H9 (cell line): ENCODE results near the gene JARID2. TPM values are rescaled to one million over a fixed set of nuclear protein-coding genes. Genes with fewer than 3 reads are reported as not detected.

Experiments used
- DNase-seq: peaks from one replicate; pipeline ENCODE4 v3.0.0-alpha.2; 2017
- H2AFZ ChIP-seq: one replicate; pipeline ENCODE4 v1.6.1; 2013; ENCODE audit warnings: mild to moderate bottlenecking, low read length, control low read depth, moderate library complexity
- H2AK5ac ChIP-seq: 2 replicates; pipeline ENCODE4 v1.6.1; 2013; ENCODE audit warnings: low read length, control low read depth, mixed read lengths; ENCODE audit not compliant: insufficient read length
- H2BK120ac ChIP-seq: one replicate; pipeline ENCODE4 v1.6.1; 2013; ENCODE audit warnings: low read depth, mild to moderate bottlenecking, low read length, control low read depth, inconsistent platforms; ENCODE audit not compliant: poor library complexity, severe bottlenecking
- H2BK12ac ChIP-seq: 2 replicates; pipeline ENCODE4 v1.6.1; 2013; ENCODE audit warnings: low read length, control low read depth, mixed read lengths, low read depth; ENCODE audit not compliant: insufficient read length
- H2BK15ac ChIP-seq: 2 replicates; pipeline ENCODE4 v1.6.1; 2013; ENCODE audit warnings: low read depth, low read length, control low read depth
- H2BK20ac ChIP-seq: one replicate; pipeline ENCODE4 v1.6.1; 2013; ENCODE audit warnings: low read depth, mild to moderate bottlenecking, low read length, control low read depth, inconsistent platforms; ENCODE audit not compliant: poor library complexity, severe bottlenecking
- H2BK5ac ChIP-seq: 2 replicates; pipeline ENCODE4 v1.6.1; 2013; ENCODE audit warnings: low read length, control low read depth, mixed read lengths; ENCODE audit not compliant: insufficient read length
- H3K14ac ChIP-seq: 2 replicates; pipeline ENCODE4 v1.6.1; 2013; ENCODE audit warnings: low read length, control low read depth; ENCODE audit not compliant: insufficient read depth
- H3K18ac ChIP-seq: 2 replicates; pipeline ENCODE4 v1.6.1; 2013; ENCODE audit warnings: low read depth, mild to moderate bottlenecking, mixed read lengths, low read length, control low read depth; ENCODE audit not compliant: insufficient read length
- H3K23ac ChIP-seq: 2 replicates; pipeline ENCODE4 v1.6.1; 2013; ENCODE audit warnings: low read length, control low read depth, mixed read lengths, low read depth; ENCODE audit not compliant: insufficient read length
- H3K23me2 ChIP-seq: 2 replicates; pipeline ENCODE4 v1.6.1; 2013; ENCODE audit warnings: low read depth, mild to moderate bottlenecking, mixed read lengths, low read length, control low read depth; ENCODE audit not compliant: insufficient read length, poor library complexity, severe bottlenecking
- H3K27ac ChIP-seq: 2 replicates; pipeline ENCODE4 v1.5.1; 2013; ENCODE audit warnings: low read length, control low read depth, mixed read lengths, low read depth; ENCODE audit not compliant: insufficient read length
- H3K27me3 ChIP-seq: 2 replicates; pipeline ENCODE4 v1.6.1; 2013; ENCODE audit warnings: low read length, control low read depth, inconsistent platforms; ENCODE audit not compliant: insufficient read depth
- H3K4ac ChIP-seq: 2 replicates; pipeline ENCODE4 v1.6.1; 2013; ENCODE audit warnings: low read depth, mild to moderate bottlenecking, control low read depth, inconsistent platforms, low read length, moderate library complexity
- H3K4me1 ChIP-seq: 2 replicates; pipeline ENCODE4 v1.6.1; 2013; ENCODE audit warnings: low read length, control low read depth, inconsistent platforms; ENCODE audit not compliant: insufficient read depth
- H3K4me2 ChIP-seq: 2 replicates; pipeline ENCODE4 v1.6.1; 2013; ENCODE audit warnings: low read length, control low read depth, mixed read lengths; ENCODE audit not compliant: insufficient read length, insufficient read depth
- H3K56ac ChIP-seq: 2 replicates; pipeline ENCODE4 v1.6.1; 2013; ENCODE audit warnings: low read depth, mild to moderate bottlenecking, mixed read lengths, low read length, control low read depth; ENCODE audit not compliant: insufficient read length
- H3K79me1 ChIP-seq: 2 replicates; pipeline ENCODE4 v1.6.1; 2013; ENCODE audit warnings: low read depth, mild to moderate bottlenecking, moderate library complexity, low read length, control low read depth, inconsistent platforms; ENCODE audit not compliant: insufficient read depth, poor library complexity, severe bottlenecking
- H3K79me2 ChIP-seq: 2 replicates; pipeline ENCODE4 v1.6.1; 2013; ENCODE audit warnings: low read length, control low read depth, inconsistent platforms; ENCODE audit not compliant: insufficient read depth
- H3K9ac ChIP-seq: 2 replicates; pipeline ENCODE4 v1.6.1; 2013; ENCODE audit warnings: low read length, control low read depth, mixed read lengths; ENCODE audit not compliant: insufficient read length; ENCODE audit errors: extremely low read depth
- H3K9me3 ChIP-seq: one replicate; pipeline ENCODE4 v1.6.1; 2013; ENCODE audit warnings: low read depth, low read length, inconsistent platforms; ENCODE audit not compliant: control insufficient read depth
- H3T11ph ChIP-seq: one replicate; pipeline ENCODE4 v1.6.1; 2013; ENCODE audit warnings: mild to moderate bottlenecking, low read length, control low read depth, inconsistent platforms
- H4K20me1 ChIP-seq: one replicate; pipeline ENCODE4 v1.6.1; 2013; ENCODE audit not compliant: control insufficient read depth, insufficient read length, insufficient read depth
- H4K5ac ChIP-seq: 2 replicates; pipeline ENCODE4 v1.6.1; 2013; ENCODE audit warnings: low read depth, mild to moderate bottlenecking, mixed read lengths, low read length, control low read depth; ENCODE audit not compliant: insufficient read length
- H4K8ac ChIP-seq: replicated peaks from 2 replicates; pipeline ENCODE4 v1.6.1; 2013; ENCODE audit warnings: low read length, control low read depth, mixed read lengths, low read depth; ENCODE audit not compliant: insufficient read length
- H4K91ac ChIP-seq: 2 replicates; pipeline ENCODE4 v1.6.1; 2013; ENCODE audit warnings: low read depth, mild to moderate bottlenecking, moderate library complexity, mixed read lengths, low read length, control low read depth; ENCODE audit not compliant: insufficient read length
- H3K27ac Mint-ChIP-seq, 3 experiments: 2 replicates in 2 of 3; 3 replicates in 1 of 3; pipeline ENCODE4 v1.8.0; 2020 to 2021; ENCODE audit warnings: mixed read lengths in 3 of 3, mild to moderate bottlenecking in 1 of 3, moderate library complexity in 1 of 3
- H3K27me3 Mint-ChIP-seq: 2 replicates; pipeline ENCODE4 v1.8.0; 2021; ENCODE audit warnings: low read depth, mild to moderate bottlenecking, moderate library complexity, mixed read lengths
- H3K36me3 Mint-ChIP-seq, 3 experiments: 2 replicates in 2 of 3; 3 replicates in 1 of 3; pipeline ENCODE4 v1.8.0; 2020 to 2021; ENCODE audit warnings: low read depth in 3 of 3, mixed read lengths in 3 of 3; ENCODE audit not compliant: insufficient read depth in 1 of 3
- H3K4me1 Mint-ChIP-seq, 2 experiments: 2 replicates each; pipeline ENCODE4 v1.8.0; 2020; ENCODE audit warnings: mixed read lengths in 2 of 2
- H3K4me3 Mint-ChIP-seq, 2 experiments: 2 replicates in 1 of 2; 3 replicates in 1 of 2; pipeline ENCODE4 v1.8.0; 2020 to 2021; ENCODE audit warnings: mild to moderate bottlenecking in 2 of 2, mixed read lengths in 2 of 2, moderate library complexity in 1 of 2
- H3K9me3 Mint-ChIP-seq, 2 experiments: 2 replicates in 1 of 2; 3 replicates in 1 of 2; pipeline ENCODE4 v1.8.0; 2020; ENCODE audit warnings: mild to moderate bottlenecking in 2 of 2, mixed read lengths in 2 of 2, moderate library complexity in 1 of 2
- WGBS: extraction: QIAGEN DNeasy Blood & Tissue Kit; methylation state at CpG from one replicate; pipeline ENCODE4 v1.1.7; 2013; ENCODE audit warnings: missing lambda C conversion rate, low lambda C conversion rate, mixed read lengths; ENCODE audit not compliant: insufficient read length; ENCODE audit errors: extremely low coverage; 5-methylcytosine and 5-hydroxymethylcytosine counted together
- total RNA-seq: library from RNA; stranded (reverse); gene quantifications from 2 replicates; pipeline ENCODE4 v1.2.1, GENCODE V29; 2021
- TF ChIP-seq, protein P1 (sequence below): fragments of 200-600 bp; sonication (generic); conservative IDR thresholded peaks from 3 replicates; pipeline ENCODE4 v1.8.0; 2021; ENCODE audit warnings: antibody characterized with exemption, mild to moderate bottlenecking

The JARID2 gene
- total RNA-seq, 1 experiment from 2014 or later = 174 TPM

- Histone ChIP-seq H3K27ac (no peak overlapping the region), H3K4me1 (peaks cover 19% of the 10 kb centered on the region; the same call in 1 of the 2 replicates), H3K4ac (no peak overlapping the region), H3K23me2 (no peaks in the 10 kb centered on the region), H2BK15ac (no peak overlapping the region), H4K5ac (no peak overlapping the region), H4K91ac (no peak overlapping the region), H2BK5ac (no peak overlapping the region), H3T11ph (no peak overlapping the region), H2AFZ (no peak overlapping the region), H3K4me2 (no peak overlapping the region), H3K9ac (no peak overlapping the region), H2BK20ac (no peak overlapping the region), H4K20me1 (no peaks in the 10 kb centered on the region), H2BK12ac (no peak overlapping the region), H2AK5ac (no peak overlapping the region), H2BK120ac (no peak overlapping the region), H3K27me3 (no peaks in the 10 kb centered on the region), H3K23ac (no peak overlapping the region), H3K14ac (no peak overlapping the region), H3K56ac (no peak overlapping the region), H3K18ac (no peak overlapping the region), H3K79me1 (no peaks in the 10 kb centered on the region), H4K8ac (no peak overlapping the region), H3K79me2 (peaks cover 92% of the 10 kb centered on the region), H3K9me3 (no peaks in the 10 kb centered on the region)
- TF ChIP-seq, protein P1, sequence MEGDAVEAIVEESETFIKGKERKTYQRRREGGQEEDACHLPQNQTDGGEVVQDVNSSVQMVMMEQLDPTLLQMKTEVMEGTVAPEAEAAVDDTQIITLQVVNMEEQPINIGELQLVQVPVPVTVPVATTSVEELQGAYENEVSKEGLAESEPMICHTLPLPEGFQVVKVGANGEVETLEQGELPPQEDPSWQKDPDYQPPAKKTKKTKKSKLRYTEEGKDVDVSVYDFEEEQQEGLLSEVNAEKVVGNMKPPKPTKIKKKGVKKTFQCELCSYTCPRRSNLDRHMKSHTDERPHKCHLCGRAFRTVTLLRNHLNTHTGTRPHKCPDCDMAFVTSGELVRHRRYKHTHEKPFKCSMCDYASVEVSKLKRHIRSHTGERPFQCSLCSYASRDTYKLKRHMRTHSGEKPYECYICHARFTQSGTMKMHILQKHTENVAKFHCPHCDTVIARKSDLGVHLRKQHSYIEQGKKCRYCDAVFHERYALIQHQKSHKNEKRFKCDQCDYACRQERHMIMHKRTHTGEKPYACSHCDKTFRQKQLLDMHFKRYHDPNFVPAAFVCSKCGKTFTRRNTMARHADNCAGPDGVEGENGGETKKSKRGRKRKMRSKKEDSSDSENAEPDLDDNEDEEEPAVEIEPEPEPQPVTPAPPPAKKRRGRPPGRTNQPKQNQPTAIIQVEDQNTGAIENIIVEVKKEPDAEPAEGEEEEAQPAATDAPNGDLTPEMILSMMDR = no peak
- no peaks in the 10 kb centered on the region for H3K27me3 Mint-ChIP-seq
- peaks cover 0 to 10% (median 2%) of the 10 kb centered on the region in 3 experiments; a peak in 4 of 7 replicates for H3K36me3 Mint-ChIP-seq
- H3K27ac Mint-ChIP-seq = peak overlapping the region; percentile 40 to 70 (median 46); a peak in 2 of 7 replicates
- no peaks in the 10 kb centered on the region; a peak in 1 of 5 replicates for H3K9me3 Mint-ChIP-seq
- DNase-seq = no peak
- no CpG with 5 or more reads among the region's 8 CpGs for WGBS
- peaks cover 69 to 80% of the 10 kb centered on the region in 2 experiments for H3K4me1 Mint-ChIP-seq
- peak overlapping the region in 1 of 2 experiments; percentile 13; a peak in 2 of 5 replicates for H3K4me3 Mint-ChIP-seq
Observed at GRCh38 chr6:15280961-15281360, 35.1 kb downstream of the JARID2 start.
